GM19099 (cell line): Measurements from ENCODE around the gene CFHR1.
"Not testable (repeated sequence)": the region's sequence is repeated elsewhere in the genome, so short reads cannot be mapped to it uniquely, and the experiment has no call there.

Source experiments
- POLR2A ChIP-seq: IDR thresholded peaks from 3 replicates; pipeline ENCODE4 v1.6.1; 2011; ENCODE audit warnings: low read depth; ENCODE audit not compliant: insufficient read length; ENCODE audit errors: extremely low read depth

CFHR1 gene

GRCh38 chr1:196819531-196819930 lies at the start of gene CFHR1:
Gene CFHR1, plus strand, starts transcription at chr1:196819731. Its CDS starts 114 bp downstream, at chr1:196819845.
- not testable (repeated sequence) for TF ChIP-seq POLR2A

GRCh38 chr1:196773713-196774112 lies 45.8 kb upstream of the CFHR1 start:
- TF ChIP-seq POLR2A, result no peak

- TF ChIP-seq POLR2A, result no peak
Observed at GRCh38 chr1:196774175-196774574, 45.4 kb upstream of the CFHR1 start.

GRCh38 chr1:196774603-196775002 lies 44.9 kb upstream of the CFHR1 start, which contains the start of gene CFHR3:
Gene CFHR3, plus strand, starts transcription at chr1:196774840. Its CDS starts 47 bp downstream, at chr1:196774887.
- no peak for TF ChIP-seq POLR2A

GRCh38 chr1:196777603-196778002 lies 41.9 kb upstream of the CFHR1 start:
- no peak for TF ChIP-seq POLR2A

- no peak for TF ChIP-seq POLR2A
Observed at GRCh38 chr1:196779093-196779492, 40.4 kb upstream of the CFHR1 start.

- TF ChIP-seq POLR2A, result no peak
Observed at GRCh38 chr1:196797891-196798290, 21.6 kb upstream of the CFHR1 start.

- no peak for TF ChIP-seq POLR2A
Observed at GRCh38 chr1:196808529-196809235, 10.8 kb upstream of the CFHR1 start.

- TF ChIP-seq POLR2A, result no peak
Observed at GRCh38 chr1:196856053-196856452, 36.5 kb downstream of the CFHR1 start.

- no peak for TF ChIP-seq POLR2A
Observed at GRCh38 chr1:196857188-196857587, 37.7 kb downstream of the CFHR1 start.

GRCh38 chr1:196858811-196859210 lies 39.3 kb downstream of the CFHR1 start:
- no peak for TF ChIP-seq POLR2A

- TF ChIP-seq POLR2A, result no peak
Observed at GRCh38 chr1:196860323-196860884, 40.9 kb downstream of the CFHR1 start.

GRCh38 chr1:196861429-196861828 lies 41.9 kb downstream of the CFHR1 start:
- TF ChIP-seq POLR2A, result no peak

- no peak for TF ChIP-seq POLR2A
Observed at GRCh38 chr1:196866974-196867373, 47.4 kb downstream of the CFHR1 start.

- TF ChIP-seq POLR2A, result no peak
Observed at GRCh38 chr1:196873385-196873784, 53.9 kb downstream of the CFHR1 start.

- TF ChIP-seq POLR2A, result no peak
Observed at GRCh38 chr1:196875935-196876334, 56.4 kb downstream of the CFHR1 start.
